Activated naive CD8-positive, alpha-beta T cell treated with anti-CD3 and anti-CD28 coated beads, Interleukin-2, amount 10 ng/mL, durations not matched to agents 7 days and 5 days (primary cell): ENCODE measurements around the gene ARHGAP22. TPM values are rescaled to one million over a fixed set of nuclear protein-coding genes. Genes with fewer than 3 reads are reported as not detected.

Experiments used
- ATAC-seq: fragments of 150-1000 bp; cut with Tn5 transposase; one replicate; pipeline ENCODE4 v1.10.0; 2021; ENCODE audit warnings: low read depth, moderate library complexity
- POLR2A ChIA-PET: fragments of 350-600 bp; sonication (Branson Sonifier 250); formaldehyde crosslinking; loops from one replicate; lab custom pipeline; 2021; ENCODE audit warnings: antibody characterized with exemption; lab: Charles Lee
- DNase-seq: peaks from one replicate; pipeline ENCODE4 v3.0.0; 2021
- H3K27ac Mint-ChIP-seq: one replicate; pipeline ENCODE4 v1.8.0; 2022; ENCODE audit warnings: mild to moderate bottlenecking, mixed read lengths
- H3K27me3 Mint-ChIP-seq: one replicate; pipeline ENCODE4 v1.8.0; 2022; ENCODE audit warnings: mild to moderate bottlenecking, moderate library complexity, mixed read lengths
- H3K36me3 Mint-ChIP-seq: one replicate; pipeline ENCODE4 v1.8.0; 2021; ENCODE audit warnings: mild to moderate bottlenecking, mixed read lengths
- H3K4me1 Mint-ChIP-seq: one replicate; pipeline ENCODE4 v1.8.0; 2021; ENCODE audit warnings: mixed read lengths
- H3K4me3 Mint-ChIP-seq: one replicate; pipeline ENCODE4 v1.8.0; 2022; ENCODE audit warnings: mild to moderate bottlenecking, moderate library complexity, mixed read lengths
- H3K9me3 Mint-ChIP-seq: one replicate; pipeline ENCODE4 v1.8.0; 2021; ENCODE audit warnings: mixed read lengths
- total RNA-seq, 2 experiments: library from RNA; stranded (reverse); gene quantifications; one replicate each; pipeline ENCODE4 v1.2.3, GENCODE V29; 2021

ARHGAP22 gene
- total RNA-seq, 2 experiments from 2014 or later, result 0.26 to 0.30 TPM

DNA sequence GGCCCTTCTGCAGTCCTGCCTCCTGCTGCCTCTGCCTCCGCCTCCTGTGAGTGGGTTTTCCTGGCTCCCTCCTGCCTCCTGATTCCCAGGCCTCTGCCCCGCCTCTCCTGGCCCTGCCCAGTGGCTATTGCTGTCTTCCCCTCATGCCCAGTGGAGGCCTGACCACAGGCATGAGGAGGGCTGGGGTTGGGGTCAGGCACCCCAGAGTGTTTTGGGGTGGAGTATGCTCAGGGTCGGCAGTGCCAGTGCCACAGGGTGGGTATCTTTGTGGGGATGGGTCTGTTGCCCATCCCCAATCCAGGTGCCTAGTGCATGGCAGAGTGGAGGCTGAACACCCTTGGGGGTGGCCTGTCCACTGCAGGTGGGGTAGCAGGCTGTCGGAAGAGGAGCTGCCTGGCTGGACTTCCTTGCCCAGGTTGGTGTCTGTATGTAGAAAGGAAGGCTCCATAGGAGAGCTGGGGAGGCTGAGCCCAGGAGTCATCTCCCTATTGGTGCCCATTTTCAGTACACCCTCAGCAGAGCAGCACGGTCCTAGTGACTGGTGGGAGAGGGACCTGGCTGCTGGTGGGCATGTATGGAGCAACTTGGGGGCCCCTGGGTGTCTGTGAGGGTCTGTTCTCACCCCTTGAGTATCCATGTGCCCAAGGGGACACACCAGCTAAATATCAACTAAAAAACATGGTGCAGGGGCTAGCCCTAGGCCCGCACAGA lies 62.2 kb downstream of the ARHGAP22 start:
- Mint-ChIP-seq H3K9me3 (no peaks in the 10 kb centered on the region), H3K27me3 (peaks cover 6% of the 10 kb centered on the region), H3K4me3 (no peak overlapping the region), H3K36me3 (no peaks in the 10 kb centered on the region), H3K4me1 (no peaks in the 10 kb centered on the region), H3K27ac (no peak overlapping the region)
- POLR2A ChIA-PET, result no interaction called here
- ATAC-seq (no peak), DNase-seq (no peak)

DNA sequence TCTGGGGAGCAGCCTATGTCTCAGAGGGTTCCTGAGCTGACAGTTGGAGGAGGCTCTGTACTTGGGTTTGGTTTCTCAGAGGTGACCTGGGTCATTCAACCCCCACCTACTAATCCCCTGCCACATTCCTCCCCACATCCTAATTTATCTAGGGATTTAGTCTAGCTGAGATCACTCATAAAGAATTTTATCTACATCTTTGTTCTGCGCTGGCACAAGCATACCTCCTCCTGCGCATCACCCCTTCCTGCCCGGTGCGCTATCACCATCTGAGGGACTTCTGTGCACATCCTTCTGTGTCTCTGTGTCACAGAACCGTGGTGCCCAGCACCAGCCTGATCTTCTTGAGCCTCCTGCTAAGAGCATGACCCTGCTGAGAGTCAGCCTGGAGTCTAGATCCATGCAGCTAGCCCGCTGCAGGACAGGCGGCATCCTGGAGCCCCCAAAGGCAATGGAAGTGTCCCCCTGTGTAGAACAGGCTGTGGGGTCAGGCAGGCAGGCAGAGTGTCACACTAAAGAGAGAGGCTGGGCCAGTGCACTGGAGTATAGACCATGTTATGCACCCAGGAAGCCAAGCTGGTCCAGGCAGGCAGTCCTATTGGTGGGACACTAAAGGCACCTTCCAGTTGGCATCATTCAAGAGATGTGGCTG lies 63.6 kb downstream of the ARHGAP22 start:
- ATAC-seq (no peak), DNase-seq (no peak)
- POLR2A ChIA-PET, result no interaction called here
- Mint-ChIP-seq H3K27me3 (peaks cover 6% of the 10 kb centered on the region), H3K9me3 (no peaks in the 10 kb centered on the region), H3K36me3 (no peaks in the 10 kb centered on the region), H3K4me1 (no peaks in the 10 kb centered on the region), H3K27ac (no peak overlapping the region), H3K4me3 (no peak overlapping the region)

DNA sequence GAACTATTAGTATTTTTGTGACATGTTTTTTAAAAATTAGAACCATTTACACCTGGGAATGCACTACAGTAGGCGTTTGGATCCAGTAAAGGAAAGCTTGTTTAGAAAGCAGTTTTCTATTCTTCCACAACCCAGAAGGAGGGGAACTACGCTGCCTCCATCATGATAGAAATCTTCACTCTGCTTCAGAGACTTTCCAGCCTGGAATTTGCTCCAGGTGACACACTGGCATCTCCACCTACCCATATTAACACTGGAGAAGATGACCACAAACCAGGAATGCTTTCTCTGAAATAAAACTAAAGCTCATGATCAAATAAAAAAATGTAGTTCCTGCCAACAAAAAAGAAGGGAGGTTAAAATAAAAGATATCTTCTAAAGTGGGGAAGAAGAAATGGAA lies 66.3 kb downstream of the ARHGAP22 start:
- no peak for DNase-seq
- Mint-ChIP-seq H3K36me3 (no peaks in the 10 kb centered on the region), H3K4me1 (no peaks in the 10 kb centered on the region), H3K27me3 (peaks cover 4% of the 10 kb centered on the region), H3K9me3 (no peaks in the 10 kb centered on the region), H3K27ac (no peak overlapping the region), H3K4me3 (no peak overlapping the region)
- POLR2A ChIA-PET, result no interaction called here
- ATAC-seq, result no peak

DNA sequence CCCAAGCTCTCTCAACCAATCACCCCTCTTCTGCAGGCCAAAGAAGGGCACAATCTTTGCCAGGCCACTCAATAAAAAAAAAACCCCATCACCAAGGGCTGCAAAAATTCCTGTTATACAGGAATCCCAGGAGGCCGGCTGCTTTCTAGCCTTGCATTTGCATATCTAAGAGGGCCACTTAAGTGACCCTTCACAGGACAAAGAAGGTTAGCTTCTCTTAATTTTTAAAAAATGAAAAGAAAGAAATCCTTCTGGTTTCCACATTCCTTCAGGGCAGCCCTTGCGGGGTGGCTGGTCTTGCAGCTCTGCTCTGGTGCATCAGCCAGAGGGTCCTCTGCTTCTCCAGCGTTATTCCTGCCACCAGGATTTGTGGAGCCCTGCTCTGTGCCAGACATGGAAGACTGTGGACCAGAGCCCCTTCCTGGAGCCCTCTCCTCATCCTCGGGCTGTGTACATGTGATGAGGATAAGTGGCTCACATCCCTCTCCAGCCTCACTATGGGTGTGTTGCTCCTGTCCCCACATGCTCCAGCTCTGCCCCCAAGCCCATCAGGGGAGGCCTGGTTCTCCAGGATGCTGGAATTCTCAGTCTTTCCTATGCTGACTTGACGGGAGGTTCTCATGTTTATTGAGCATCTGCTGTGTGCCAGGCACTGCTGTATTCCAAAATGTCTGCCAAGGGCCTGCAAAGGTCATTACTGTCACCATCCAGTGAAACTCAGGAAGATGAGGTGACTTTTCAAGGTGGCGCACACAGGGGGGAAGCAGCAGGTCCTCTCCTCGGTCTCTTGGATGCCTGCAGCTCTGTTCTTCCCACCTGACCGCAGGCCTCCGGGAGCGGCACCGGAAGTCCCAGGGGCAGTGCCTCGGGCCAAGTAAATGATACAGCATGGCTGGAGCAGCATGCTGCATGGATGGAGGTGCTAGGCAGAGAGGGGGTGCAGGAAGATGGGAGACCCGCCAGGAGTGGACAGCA lies 67.7 kb downstream of the ARHGAP22 start:
- Mint-ChIP-seq H3K4me1 (no peaks in the 10 kb centered on the region), H3K4me3 (no peak overlapping the region), H3K36me3 (no peaks in the 10 kb centered on the region), H3K27ac (no peak overlapping the region), H3K9me3 (no peaks in the 10 kb centered on the region), H3K27me3 (peaks cover 2% of the 10 kb centered on the region)
- ATAC-seq (no peak), DNase-seq (no peak)
- POLR2A ChIA-PET, result no interaction called here

DNA sequence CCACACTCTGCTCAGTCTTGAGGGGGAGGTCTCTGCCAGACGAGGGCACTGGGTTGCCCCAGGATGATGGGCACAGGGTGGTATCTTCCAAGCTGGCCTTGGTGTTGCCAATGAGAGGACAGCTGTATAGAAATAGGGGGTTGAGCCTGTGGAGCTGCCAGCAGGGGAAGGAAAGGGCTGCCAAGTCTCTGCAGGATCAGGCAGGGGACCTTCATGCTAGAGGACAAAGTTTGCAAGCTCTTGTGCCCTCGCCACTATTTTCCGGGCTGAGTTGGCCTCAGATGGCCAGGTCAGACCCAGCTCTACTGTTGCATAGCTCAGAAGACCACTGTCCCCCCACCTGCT lies 68.7 kb downstream of the ARHGAP22 start:
- H3K27me3 Mint-ChIP-seq, result peaks cover 2% of the 10 kb centered on the region
- ATAC-seq, result no peak
- H3K27ac Mint-ChIP-seq, result no peak overlapping the region
- H3K9me3 Mint-ChIP-seq, result no peaks in the 10 kb centered on the region
- no peaks in the 10 kb centered on the region for H3K36me3 Mint-ChIP-seq
- H3K4me3 Mint-ChIP-seq, result no peak overlapping the region
- no peak for DNase-seq
- H3K4me1 Mint-ChIP-seq, result no peaks in the 10 kb centered on the region
- POLR2A ChIA-PET, result no interaction called here

DNA sequence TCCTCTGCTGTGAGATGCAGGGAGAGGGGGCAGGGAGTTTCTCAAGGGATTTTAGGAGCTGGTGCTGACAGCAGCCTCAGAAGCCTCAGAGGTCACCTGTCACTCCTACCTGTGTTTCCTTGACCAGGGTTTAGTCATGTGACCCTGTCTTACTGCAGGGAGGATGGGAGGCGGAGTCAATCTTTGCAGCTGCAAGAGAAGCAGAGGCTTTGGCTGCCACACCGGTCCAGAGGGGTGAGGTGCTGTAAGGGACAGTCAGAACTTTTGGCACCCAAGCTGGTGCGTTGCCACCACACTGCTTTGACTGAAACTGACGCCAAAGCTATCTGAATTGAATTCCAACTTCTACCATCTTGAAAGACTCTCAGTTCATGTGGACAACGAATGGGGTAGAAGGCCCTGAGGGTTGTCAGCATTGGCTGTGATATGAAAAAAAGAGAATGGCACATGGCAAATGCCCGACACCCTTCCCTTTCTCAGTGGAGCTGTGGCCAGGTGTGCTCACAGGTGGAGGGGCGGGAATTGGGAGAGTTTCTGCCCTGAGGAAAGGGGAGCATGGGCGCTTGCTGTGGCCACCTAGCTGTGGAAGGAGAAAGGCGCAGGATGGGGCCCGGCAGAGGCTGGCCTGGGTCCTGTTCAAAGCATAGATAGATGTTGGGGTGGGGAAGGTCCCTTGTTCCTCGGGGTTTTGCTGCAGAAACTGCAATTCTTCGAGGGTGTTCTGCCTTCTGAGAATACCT lies 69.3 kb downstream of the ARHGAP22 start:
- DNase-seq, result no peak
- Mint-ChIP-seq H3K27ac (no peak overlapping the region), H3K36me3 (no peaks in the 10 kb centered on the region), H3K9me3 (no peaks in the 10 kb centered on the region), H3K27me3 (peaks cover 2% of the 10 kb centered on the region), H3K4me3 (no peak overlapping the region), H3K4me1 (no peaks in the 10 kb centered on the region)
- POLR2A ChIA-PET, result no interaction called here
- no peak for ATAC-seq

DNA sequence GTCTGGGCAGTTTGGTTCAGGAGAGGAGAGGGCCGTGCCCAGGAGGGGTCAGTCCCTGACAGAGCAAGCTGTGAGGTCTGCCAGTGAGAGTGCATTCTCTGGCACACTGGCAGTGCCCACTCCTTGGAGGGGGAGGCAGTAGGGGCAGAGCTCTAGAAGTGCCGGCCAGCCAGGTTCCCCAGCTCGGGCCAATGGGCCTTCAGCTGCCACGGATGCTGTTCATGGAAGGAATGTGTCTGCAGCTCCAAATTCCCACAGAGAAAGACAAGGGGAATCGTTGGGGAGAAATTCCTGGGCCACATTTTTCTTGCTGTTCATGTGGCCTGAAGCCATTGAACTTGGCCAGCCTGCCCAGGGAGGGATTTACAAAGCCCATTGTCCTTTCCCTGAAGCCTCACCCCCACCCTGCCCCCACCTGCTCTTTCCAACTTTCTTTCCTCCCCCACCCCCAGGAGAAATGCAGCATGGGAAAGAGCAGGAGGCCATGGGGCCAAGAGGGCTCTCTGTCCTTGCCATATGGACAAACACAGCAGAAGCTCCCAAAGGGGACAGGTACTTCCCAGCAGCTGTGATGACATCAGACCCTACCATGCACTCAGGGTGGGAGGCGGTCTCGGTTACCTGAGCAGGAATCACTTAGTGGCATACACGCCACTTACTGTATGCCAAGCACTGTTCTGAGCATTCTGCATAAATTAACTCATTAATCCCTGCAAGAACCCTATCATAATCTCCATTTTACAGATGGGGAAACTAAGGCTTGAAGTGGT lies 70.7 kb downstream of the ARHGAP22 start:
- no peaks in the 10 kb centered on the region for H3K4me1 Mint-ChIP-seq
- DNase-seq (no peak), ATAC-seq (no peak)
- H3K36me3 Mint-ChIP-seq, result no peaks in the 10 kb centered on the region
- POLR2A ChIA-PET, result no interaction called here
- no peak overlapping the region for H3K4me3 Mint-ChIP-seq
- no peaks in the 10 kb centered on the region for H3K9me3 Mint-ChIP-seq
- H3K27ac Mint-ChIP-seq, result no peak overlapping the region
- H3K27me3 Mint-ChIP-seq, result peaks cover 12% of the 10 kb centered on the region

DNA sequence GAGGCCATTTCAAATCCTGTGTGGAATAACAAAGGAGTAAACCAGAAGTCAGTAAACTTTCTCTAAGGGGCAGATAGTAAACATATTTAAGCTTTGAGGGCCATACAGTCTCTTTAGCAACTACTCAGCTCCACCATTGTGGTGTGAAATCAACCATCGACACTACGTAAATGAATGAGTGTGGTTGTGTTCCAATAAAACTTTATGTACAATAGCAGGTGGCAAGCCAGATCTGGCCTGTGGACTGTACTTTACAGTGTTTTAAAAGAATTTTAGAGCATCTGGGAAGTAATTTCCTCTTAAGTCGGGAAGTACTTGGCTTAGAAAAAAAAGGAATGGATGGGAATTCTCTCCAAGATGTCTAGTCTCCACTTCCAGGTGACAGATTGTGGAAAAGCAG lies 71.3 kb downstream of the ARHGAP22 start:
- DNase-seq, result no peak
- Mint-ChIP-seq H3K27me3 (peaks cover 17% of the 10 kb centered on the region), H3K4me3 (no peak overlapping the region), H3K36me3 (no peaks in the 10 kb centered on the region), H3K9me3 (peaks cover 1% of the 10 kb centered on the region), H3K4me1 (no peaks in the 10 kb centered on the region), H3K27ac (no peak overlapping the region)
- ATAC-seq, result no peak
- POLR2A ChIA-PET, result no interaction called here

DNA sequence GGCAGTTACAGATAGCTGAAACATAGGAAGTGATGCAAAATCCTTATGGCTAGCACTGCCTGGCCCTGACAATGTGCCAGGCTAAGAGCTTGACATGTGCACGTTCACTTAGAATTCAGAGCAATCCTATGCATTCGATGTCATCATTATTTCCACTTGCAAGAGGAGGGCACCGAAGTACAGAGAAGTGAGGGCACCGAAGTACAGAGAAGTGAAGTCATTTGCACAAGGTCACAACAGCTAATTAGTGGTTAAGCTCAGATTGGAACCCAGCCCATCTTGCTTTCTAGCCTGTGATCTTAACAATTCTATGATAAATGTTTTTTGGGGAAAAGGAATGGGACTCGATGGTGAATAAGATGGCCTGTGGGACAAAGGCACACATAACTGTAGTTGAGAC lies 73.4 kb downstream of the ARHGAP22 start:
- H3K36me3 Mint-ChIP-seq, result no peaks in the 10 kb centered on the region
- ATAC-seq, result no peak
- H3K27me3 Mint-ChIP-seq, result peaks cover 31% of the 10 kb centered on the region
- no peak overlapping the region for H3K27ac Mint-ChIP-seq
- H3K4me3 Mint-ChIP-seq, result no peak overlapping the region
- no peaks in the 10 kb centered on the region for H3K4me1 Mint-ChIP-seq
- H3K9me3 Mint-ChIP-seq, result peaks cover 6% of the 10 kb centered on the region
- POLR2A ChIA-PET, result no interaction called here
- DNase-seq, result no peak

DNA sequence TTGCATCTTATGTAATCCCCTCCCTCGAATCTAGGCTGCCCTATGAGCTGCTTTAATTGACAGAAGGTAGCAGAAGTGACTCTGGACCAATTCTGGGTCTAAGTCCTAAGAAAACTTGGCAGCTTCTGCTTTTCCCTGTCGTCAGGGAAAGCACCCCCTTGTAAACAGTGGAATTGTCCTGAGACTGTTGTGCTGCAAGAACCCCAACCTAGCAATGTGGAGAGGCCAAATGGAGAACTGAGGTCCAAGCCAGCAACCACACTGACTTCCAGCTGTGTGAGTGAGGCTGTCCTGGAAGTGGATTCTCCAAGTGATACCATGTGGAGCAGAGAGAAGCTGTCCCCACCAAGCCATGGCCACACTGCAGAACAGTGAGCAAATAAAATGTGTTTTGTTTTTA lies 75.5 kb downstream of the ARHGAP22 start:
- Mint-ChIP-seq H3K27me3 (peaks cover 52% of the 10 kb centered on the region), H3K36me3 (no peaks in the 10 kb centered on the region), H3K4me1 (no peaks in the 10 kb centered on the region), H3K27ac (no peak overlapping the region), H3K4me3 (no peak overlapping the region), H3K9me3 (peaks cover 6% of the 10 kb centered on the region)
- POLR2A ChIA-PET, result no interaction called here
- ATAC-seq, result no peak
- DNase-seq, result no peak

DNA sequence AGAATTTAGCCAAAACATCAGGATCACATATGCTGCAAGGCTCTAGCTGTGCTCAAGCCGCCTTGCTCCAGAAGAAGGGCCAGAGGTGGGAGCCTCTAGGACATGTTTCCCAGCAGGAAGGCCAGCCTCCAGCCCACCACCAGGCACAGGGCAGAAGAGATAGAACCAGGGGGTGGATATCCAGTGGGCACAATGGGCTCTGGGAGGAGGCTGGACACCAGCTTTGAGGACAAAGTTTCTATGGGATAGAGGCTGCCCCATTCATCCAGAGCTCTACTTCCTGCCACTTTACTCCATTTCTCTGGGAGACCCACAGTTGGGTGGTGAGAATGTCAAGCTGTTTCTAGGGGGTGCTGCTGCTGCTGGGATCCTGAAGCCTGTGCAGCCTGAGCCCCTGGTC lies 77.1 kb downstream of the ARHGAP22 start:
- Mint-ChIP-seq H3K27me3 (peaks cover 56% of the 10 kb centered on the region), H3K4me3 (no peak overlapping the region), H3K36me3 (no peaks in the 10 kb centered on the region), H3K4me1 (peaks cover 1% of the 10 kb centered on the region), H3K27ac (no peak overlapping the region), H3K9me3 (peaks cover 6% of the 10 kb centered on the region)
- ATAC-seq (no peak), DNase-seq (no peak)
- POLR2A ChIA-PET, result no interaction called here

DNA sequence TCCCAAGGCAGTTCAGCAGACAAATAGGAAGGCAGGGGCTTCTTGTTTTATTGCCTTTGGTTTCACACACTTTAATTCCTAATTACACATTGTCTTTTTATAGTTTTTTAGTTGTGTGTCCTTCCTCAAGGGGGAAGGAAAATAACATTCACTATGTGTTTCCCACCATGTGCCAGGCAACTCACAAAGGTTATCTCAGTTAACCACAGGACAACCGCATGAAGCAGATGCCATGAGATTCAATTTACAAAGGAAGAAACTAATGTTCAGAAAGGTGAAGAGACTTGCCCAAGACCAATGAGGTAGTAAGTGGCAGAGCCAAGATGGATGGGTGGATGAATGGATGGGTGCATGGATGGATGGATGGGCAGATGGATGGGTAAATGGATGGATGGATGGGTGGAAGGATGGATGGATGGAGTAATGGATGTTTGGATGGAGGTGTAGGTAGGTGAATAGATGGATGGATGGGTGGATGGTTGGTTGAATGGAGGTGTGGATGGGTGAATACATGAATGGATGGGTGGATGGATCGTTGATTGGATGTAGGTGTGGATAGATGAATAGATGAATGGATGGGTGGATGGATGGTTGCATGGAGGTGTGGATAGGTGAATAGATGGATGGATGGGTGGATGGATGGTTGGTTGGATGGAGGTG lies 77.9 kb downstream of the ARHGAP22 start:
- Mint-ChIP-seq H3K27me3 (peaks cover 64% of the 10 kb centered on the region), H3K36me3 (no peaks in the 10 kb centered on the region), H3K27ac (no peak overlapping the region), H3K9me3 (peaks cover 6% of the 10 kb centered on the region), H3K4me1 (peaks cover 1% of the 10 kb centered on the region), H3K4me3 (no peak overlapping the region)
- POLR2A ChIA-PET, result no interaction called here
- no peak for DNase-seq
- ATAC-seq, result no peak
